Heart left ventricle (tissue), 16 donors: ENCODE results near the gene CD36. TPM values are rescaled to one million over a fixed set of nuclear protein-coding genes. Genes with fewer than 3 reads are reported as not detected.

Experiments
- ATAC-seq, 4 donors: fragments of 200-7000 bp; cut with Tn5 transposase; one replicate each; pipeline ENCODE4 v1.9.1; 2020 to 2022; ENCODE audit warnings: moderate library complexity in 4 of 4, mild to moderate bottlenecking in 3 of 4, moderate number of reproducible peaks in 1 of 4
- DNase-seq, 5 donors: peaks; one replicate each; pipeline ENCODE4 v3.0.0-alpha.2; 2020
- H3K27ac ChIP-seq, 12 donors: fragments of 200-600 bp; sonication (generic) in 4 of 12; one replicate each; pipeline versions ENCODE4 v1.5.0 to v1.8.0; 2016 to 2022; ENCODE audit warnings: mild to moderate bottlenecking in 2 of 12
- H3K27me3 ChIP-seq, 9 donors: fragments of 200-600 bp; sonication (generic) in 2 of 9; one replicate each; pipeline versions ENCODE4 v1.5.1 to v1.8.0; 2016 to 2022; ENCODE audit warnings: mild to moderate bottlenecking in 3 of 9
- H3K36me3 ChIP-seq, 9 donors: fragments of 200-600 bp; sonication (generic) in 2 of 9; one replicate each; pipeline versions ENCODE4 v1.5.0 to v1.8.0; 2018 to 2022; ENCODE audit warnings: mild to moderate bottlenecking in 2 of 9
- H3K4me1 ChIP-seq, 12 donors: fragments of 200-600 bp; sonication (generic) in 4 of 12; one replicate each; pipeline versions ENCODE4 v1.5.0 to v1.8.0; 2016 to 2022; ENCODE audit warnings: mild to moderate bottlenecking in 3 of 12
- H3K4me3 ChIP-seq, 12 donors: fragments of 200-600 bp; sonication (generic) in 4 of 12; one replicate each; pipeline versions ENCODE4 v1.5.0 to v1.8.0; 2017 to 2022; ENCODE audit warnings: mild to moderate bottlenecking in 9 of 12, moderate library complexity in 4 of 12
- H3K9me3 ChIP-seq, 12 donors: fragments of 200-600 bp; sonication (generic) in 4 of 12; one replicate each; pipeline versions ENCODE4 v1.5.0 to v1.8.0; 2016 to 2022; ENCODE audit warnings: mild to moderate bottlenecking in 1 of 12
- POLR2A ChIP-seq, 2 donors: fragments of 450-650 bp; IDR thresholded peaks; one replicate each; pipeline ENCODE4 v1.6.1; 2017; ENCODE audit warnings: antibody characterized with exemption in 2 of 2, mild to moderate bottlenecking in 2 of 2, moderate library complexity in 2 of 2
- WGBS, 4 donors: extraction: QIAGEN DNeasy Blood & Tissue Kit in 2 of 4; methylation state at CpG; one replicate each; pipeline versions ENCODE4 v1.1.5 to v1.1.7; 2013 to 2018; 5-methylcytosine and 5-hydroxymethylcytosine counted together
- intact Hi-C, 10 donors: fragments of 100-400 bp; cut with DNase I; formaldehyde crosslinking; loops; one replicate each; pipeline versions ENCODE4 v1.11.1 to v1.14.2; 2022
- polyA plus RNA-seq, 2 donors: library from polyadenylated mRNA; stranded (reverse); fragments of 200-250 nt; gene quantifications; one replicate each; pipeline ENCODE4 v1.2.3, GENCODE V29; 2013
- total RNA-seq, 9 donors: library from RNA; depleted of rRNA in 2 of 9; stranded (reverse); fragments of >200 nt in 2 of 9; fragmentation: NEBNext Ultra II Directional in 3 of 9; extraction: Animal tissue kit (Norgen Biotek cat#: 25700) in 3 of 9; gene quantifications; one replicate each; pipeline versions ENCODE4 v1.1.0 to v1.2.4, GENCODE V29; 2016 to 2023
- TF ChIP-seq, protein P1 (sequence below), 12 donors: fragments of 200-600 bp; sonication (generic) in 4 of 12; IDR thresholded peaks; one replicate each; pipeline versions ENCODE4 v1.5.0 to v1.8.0; 2018 to 2022; ENCODE audit warnings: antibody characterized with exemption in 12 of 12, mild to moderate bottlenecking in 5 of 12
- donor health status: ischemic (EF 13 %, LVEDD 7.1; RV severe dilation, severe dysfunction).
- donor health status: healthy with polysubstance abuse.
- donor health status: DM: no; HTN: yes; CAD: no.
- donor health status: DM: no; HTN: no; CAD: no.
- donor health status: ischemic (EF 25% LVEDD 6.9; RV normal size, moderate dysfunction).
- donor health status: ischemic (EF 25% LVEDD 5.7; RV mildly dilated, moderate dysfunction).
- donor health status: healthy.
- donor health status: DM: yes; HTN: yes; CAD: no.
- donor health status: ischemic (EF 35%, LVEDD 5.7; RV mildly dilated, moderate dysfunction).
- donor health status: nonischemic (EF 11% LVEDD 7.7; RV severe dilation, severe dysfunction).
- donor health status: DM: yes; HTN: yes; CAD: no.
- donor health status: PGD.
- donor health status: ischemic (EF 29% LVEDD 5.4; RV normal size, mild dysfunction).
- donor health status: nonischemic (EF 23%, LVEDD 6.1; RV moderate dilation, normal function).

Gene CD36
- total and polyA plus RNA-seq, 11 donors = 289 to 1,960 (median 1,087) TPM

DNA sequence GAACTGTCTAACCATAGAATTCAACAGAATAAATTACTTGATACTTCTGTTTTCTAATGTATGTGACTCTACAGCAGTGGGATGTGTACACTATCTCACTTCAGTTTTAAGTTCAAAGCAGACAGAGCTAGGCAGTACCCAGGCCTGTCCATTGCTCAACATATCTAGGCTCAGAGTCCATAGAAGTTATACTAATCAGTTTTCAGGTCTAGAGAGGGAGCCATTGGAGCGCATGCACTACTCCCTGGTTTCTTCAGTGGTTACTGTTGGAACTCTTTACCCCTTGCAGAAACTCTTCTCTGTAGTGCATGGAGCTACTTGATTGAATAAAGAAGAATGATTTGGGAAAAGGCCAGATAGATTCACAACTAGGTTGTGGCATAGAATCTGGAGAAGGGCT is 4.4 kb downstream of the CD36 start:
- Histone ChIP-seq H3K9me3 (no peaks in the 10 kb centered on the region), H3K27me3 (no peaks in the 10 kb centered on the region), H3K4me3 (peak overlapping the region in 11 of 12 donors; percentile 37 to 67 (median 56)), H3K4me1 (peaks cover 0 to 62% (median 27%) of the 10 kb centered on the region in 12 donors), H3K27ac (peak overlapping the region; percentile 64 to 87 (median 84)), H3K36me3 (peaks cover 0 to 21% (median 6%) of the 10 kb centered on the region in 9 donors)
- ATAC-seq (peak in 3 of 4 donors; percentile 42 to 67 (median 45)), DNase-seq (no peak)
- WGBS, 4 donors = 28 to 70% (median 39%) methylated on average over 1 of the region's 1 CpG
- no peak for TF ChIP-seq POLR2A (IDR thresholded peaks at IDR 0.05)
- TF ChIP-seq, protein P1, sequence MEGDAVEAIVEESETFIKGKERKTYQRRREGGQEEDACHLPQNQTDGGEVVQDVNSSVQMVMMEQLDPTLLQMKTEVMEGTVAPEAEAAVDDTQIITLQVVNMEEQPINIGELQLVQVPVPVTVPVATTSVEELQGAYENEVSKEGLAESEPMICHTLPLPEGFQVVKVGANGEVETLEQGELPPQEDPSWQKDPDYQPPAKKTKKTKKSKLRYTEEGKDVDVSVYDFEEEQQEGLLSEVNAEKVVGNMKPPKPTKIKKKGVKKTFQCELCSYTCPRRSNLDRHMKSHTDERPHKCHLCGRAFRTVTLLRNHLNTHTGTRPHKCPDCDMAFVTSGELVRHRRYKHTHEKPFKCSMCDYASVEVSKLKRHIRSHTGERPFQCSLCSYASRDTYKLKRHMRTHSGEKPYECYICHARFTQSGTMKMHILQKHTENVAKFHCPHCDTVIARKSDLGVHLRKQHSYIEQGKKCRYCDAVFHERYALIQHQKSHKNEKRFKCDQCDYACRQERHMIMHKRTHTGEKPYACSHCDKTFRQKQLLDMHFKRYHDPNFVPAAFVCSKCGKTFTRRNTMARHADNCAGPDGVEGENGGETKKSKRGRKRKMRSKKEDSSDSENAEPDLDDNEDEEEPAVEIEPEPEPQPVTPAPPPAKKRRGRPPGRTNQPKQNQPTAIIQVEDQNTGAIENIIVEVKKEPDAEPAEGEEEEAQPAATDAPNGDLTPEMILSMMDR (IDR thresholded peaks at IDR 0.05) = no peak
- intact Hi-C loops = loop anchor here in 4 of 10 donors (5.0 to 10.0 kb wide), 5 partner anchors 48 to 168 kb away; no protein-coding TSS in a partner anchor

DNA sequence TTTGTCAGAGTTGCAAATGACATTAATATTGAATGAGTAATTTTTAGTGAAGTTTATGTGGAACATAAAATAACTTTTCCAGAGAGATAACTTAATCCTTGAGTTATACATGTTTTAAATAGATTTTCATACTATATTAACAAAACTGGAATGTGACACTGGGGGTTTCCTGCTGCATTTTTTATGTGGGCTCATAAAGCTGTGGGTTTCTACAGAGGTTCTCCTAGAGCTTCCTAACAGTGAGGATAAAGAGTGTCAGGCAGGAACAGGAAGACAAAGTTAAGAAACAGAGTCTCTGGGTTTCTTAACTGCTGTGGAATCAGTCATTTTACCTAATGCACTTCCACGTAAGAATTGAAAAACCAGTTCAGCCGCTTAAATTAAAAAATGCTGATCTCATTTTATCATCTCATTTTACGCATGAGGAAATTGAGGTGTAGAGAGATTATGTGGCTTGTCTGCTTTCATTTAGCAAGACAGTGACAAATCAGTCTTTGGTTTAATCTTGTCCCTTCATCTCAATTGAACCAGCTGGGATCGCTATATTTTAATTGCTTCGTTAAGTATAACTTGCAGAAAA is 5.0 kb downstream of the CD36 start:
- intact Hi-C loops = loop anchor here in 4 of 10 donors (5.0 to 10.0 kb wide), 5 partner anchors 49 to 169 kb away; no protein-coding TSS in a partner anchor
- H3K36me3 ChIP-seq = peaks cover 0 to 26% (median 7%) of the 10 kb centered on the region in 9 donors
- 42 to 60% (median 49%) methylated on average over 5 of the region's 5 CpGs for WGBS, 4 donors
- peak overlapping the region in 11 of 12 donors; percentile 48 to 87 (median 84) for H3K27ac ChIP-seq
- TF ChIP-seq, protein P1 (IDR thresholded peaks at IDR 0.05) = no peak
- no peak for TF ChIP-seq POLR2A (IDR thresholded peaks at IDR 0.05)
- H3K27me3 ChIP-seq = no peaks in the 10 kb centered on the region
- H3K4me3 ChIP-seq = peak overlapping the region in 11 of 12 donors; percentile 37 to 67 (median 56)
- DNase-seq = no peak
- peaks cover 0 to 64% (median 29%) of the 10 kb centered on the region in 12 donors for H3K4me1 ChIP-seq
- no peaks in the 10 kb centered on the region for H3K9me3 ChIP-seq
- ATAC-seq = no peak

GRCh38 chr7:80644054-80644453 is 5.6 kb downstream of the CD36 start:
- intact Hi-C loops = loop anchor here in 4 of 10 donors (5.0 to 10.0 kb wide), 5 partner anchors 49 to 169 kb away; no protein-coding TSS in a partner anchor
- H3K27ac ChIP-seq = peak overlapping the region in 10 of 12 donors; percentile 48 to 87 (median 84)
- peaks cover 0 to 33% (median 12%) of the 10 kb centered on the region in 9 donors for H3K36me3 ChIP-seq
- no peaks in the 10 kb centered on the region for H3K27me3 ChIP-seq
- WGBS, 4 donors = 34 to 61% (median 41%) methylated on average over 1 of the region's 1 CpG
- peaks cover 2 to 68% (median 31%) of the 10 kb centered on the region in 12 donors for H3K4me1 ChIP-seq
- ATAC-seq = no peak
- no peaks in the 10 kb centered on the region for H3K9me3 ChIP-seq
- peak overlapping the region in 10 of 12 donors; percentile 37 to 67 (median 56) for H3K4me3 ChIP-seq
- DNase-seq = no peak
- TF ChIP-seq, protein P1 (IDR thresholded peaks at IDR 0.05) = no peak
- TF ChIP-seq POLR2A (IDR thresholded peaks at IDR 0.05) = no peak

GRCh38 chr7:80646083-80646865 is 7.8 kb downstream of the CD36 start:
- TF ChIP-seq POLR2A (IDR thresholded peaks at IDR 0.05) = no peak
- peaks cover 0 to 55% (median 20%) of the 10 kb centered on the region in 9 donors for H3K36me3 ChIP-seq
- intact Hi-C loops = loop anchor here in 3 of 10 donors (10.0 kb wide), 3 partner anchors 51 to 171 kb away; no protein-coding TSS in a partner anchor
- DNase-seq (no peak), ATAC-seq (no peak)
- peak overlapping the region in 10 of 12 donors; percentile 0 to 57 (median 28) for H3K4me3 ChIP-seq
- H3K4me1 ChIP-seq = peaks cover 4 to 86% (median 36%) of the 10 kb centered on the region in 12 donors
- 29 to 58% (median 38%) methylated on average over 9 of the region's 9 CpGs for WGBS, 4 donors
- H3K9me3 ChIP-seq = no peaks in the 10 kb centered on the region
- H3K27me3 ChIP-seq = no peaks in the 10 kb centered on the region
- peak overlapping the region in 11 of 12 donors; percentile 6 to 86 (median 33) for H3K27ac ChIP-seq
